HepG2 (cell line): ENCODE measurements around the gene HLA-B. TPM values are rescaled to one million over a fixed set of nuclear protein-coding genes. Genes with fewer than 3 reads are reported as not detected.

Source experiments
- ATAC-seq: fragments of 200-7000 bp; cut with Tn5 transposase; 3 replicates; pipeline ENCODE4 v1.9.1; 2020; ENCODE audit warnings: mild to moderate bottlenecking, moderate library complexity
- BruUV-seq: library from RNA; stranded (reverse); fragments of 400-500 nt; replicated peaks from 2 replicates; lab custom pipeline; 2021; lab: Mats Ljungman, UMichigan
- CTCF ChIA-PET: fragments of 300-600 bp; formaldehyde crosslinking; extraction: SDS; loops from one replicate; lab custom pipeline; 2021; ENCODE audit warnings: low total read pairs, inconsistent platforms, low intra/inter-chr PET ratio; lab: Yijun Ruan, JAX
- POLR2A ChIA-PET: fragments of 350-600 bp; sonication (Branson Sonifier 250); formaldehyde crosslinking; loops from one replicate; lab custom pipeline; 2020; ENCODE audit warnings: antibody characterized with exemption, inconsistent platforms; lab: Yijun Ruan, JAX
- DNase-seq: peaks from one replicate; pipeline ENCODE4 v3.0.0-alpha.2; 2015; ENCODE audit warnings: low spot score
- FAIRE-seq: peaks from 3 replicates; lab custom pipeline; 2011; peaks lifted over from hg19 to GRCh38; lab: Jason Lieb, UNC
- H2AFZ ChIP-seq: one replicate; pipeline ENCODE4 v1.6.1; 2011; ENCODE audit warnings: low read length, inconsistent platforms
- H3K27ac ChIP-seq: fragments of 300-600 bp; 3 replicates; pipeline ENCODE4 v1.8.0; 2011; ENCODE audit warnings: mixed run types, mild to moderate bottlenecking, mixed read lengths, low read length, inconsistent platforms; ENCODE audit not compliant: insufficient read depth; ENCODE audit errors: extremely low read length
- H3K27me3 ChIP-seq, 2 experiments: fragments of 200-600 bp in 1 of 2; 2 replicates in 1 of 2; 3 replicates in 1 of 2; pipeline versions ENCODE4 v1.6.0 to v1.8.0; 2011; ENCODE audit warnings: low read length in 2 of 2, mild to moderate bottlenecking in 2 of 2, moderate library complexity in 2 of 2, inconsistent platforms in 1 of 2; ENCODE audit not compliant: insufficient read depth in 2 of 2, control insufficient read depth in 1 of 2
- H3K36me3 ChIP-seq, 2 experiments: fragments of 200-600 bp in 1 of 2; replicated peaks in 1 of 2; 2 replicates in 1 of 2; 3 replicates in 1 of 2; pipeline versions ENCODE4 v1.5.1 to v1.8.0; 2011; ENCODE audit warnings: low read length in 2 of 2, inconsistent platforms in 1 of 2; ENCODE audit not compliant: insufficient read depth in 2 of 2, control insufficient read depth in 1 of 2
- H3K4me1 ChIP-seq: 2 replicates; pipeline ENCODE4 v1.5.1; 2012; ENCODE audit warnings: low read length, inconsistent platforms; ENCODE audit not compliant: insufficient read depth
- H3K4me2 ChIP-seq: 2 replicates; pipeline ENCODE4 v1.6.0; 2011; ENCODE audit warnings: low read depth, low read length, inconsistent platforms
- H3K4me3 ChIP-seq, 3 experiments: fragments of 200-600 bp in 1 of 3; sonication (generic), shearing (Covaris generic) in 1 of 3; replicated peaks in 1 of 3; 2 replicates each; pipeline ENCODE4 v1.5.1; 2011 to 2016; ENCODE audit warnings: low read length in 3 of 3, inconsistent platforms in 2 of 3, low read depth in 2 of 3, mild to moderate bottlenecking in 2 of 3, control low read depth in 1 of 3, mixed read lengths in 1 of 3; ENCODE audit not compliant: insufficient read depth in 1 of 3
- H3K79me2 ChIP-seq: one replicate; pipeline ENCODE4 v1.6.1; 2011; ENCODE audit warnings: low read length, inconsistent platforms; ENCODE audit not compliant: insufficient read depth
- H3K9ac ChIP-seq: 2 replicates; pipeline ENCODE4 v1.6.0; 2011; ENCODE audit warnings: mild to moderate bottlenecking, low read depth, low read length, inconsistent platforms; ENCODE audit not compliant: insufficient read depth
- H3K9me3 ChIP-seq: 2 replicates; pipeline ENCODE4 v1.5.1; 2012; ENCODE audit warnings: mild to moderate bottlenecking, low read length
- H4K20me1 ChIP-seq: 2 replicates; pipeline ENCODE4 v1.6.0; 2011; ENCODE audit warnings: inconsistent platforms, mild to moderate bottlenecking, low read length, moderate library complexity; ENCODE audit not compliant: insufficient read depth
- HMGXB3 ChIP-seq: sonication (generic); formaldehyde crosslinking; IDR thresholded peaks from 2 replicates; pipeline ENCODE4 v1.4.0; 2020; ENCODE audit warnings: missing genetic modification reagents, borderline replicate concordance
- IRX3 ChIP-seq: sonication (generic); formaldehyde crosslinking; IDR thresholded peaks from 2 replicates; pipeline ENCODE4 v1.8.1; 2023; ENCODE audit warnings: mild to moderate bottlenecking, low read depth, missing genetic modification reagents, borderline replicate concordance
- NR2F1 ChIP-seq, 2 experiments: fragments of 450-650 bp in 1 of 2; formaldehyde crosslinking in 1 of 2; IDR thresholded peaks; 2 replicates each; pipeline versions ENCODE4 v1.5.0 to v1.6.1; 2016 to 2020; ENCODE audit warnings: mild to moderate bottlenecking in 1 of 2, missing compliant biosample characterization in 1 of 2, missing genetic modification reagents in 1 of 2, moderate library complexity in 1 of 2
- ZBTB42 ChIP-seq: sonication (generic); formaldehyde crosslinking; IDR thresholded peaks from 2 replicates; pipeline ENCODE4 v1.5.0; 2020; ENCODE audit warnings: mild to moderate bottlenecking, missing genetic modification reagents
- ZNF335 ChIP-seq: sonication (generic); formaldehyde crosslinking; IDR thresholded peaks from 2 replicates; pipeline ENCODE4 v1.4.0; 2020; ENCODE audit warnings: missing genetic modification reagents
- ZNF430 ChIP-seq: sonication (generic); formaldehyde crosslinking; IDR thresholded peaks from 2 replicates; pipeline ENCODE4 v1.9.0; 2021; ENCODE audit warnings: mild to moderate bottlenecking, missing genetic modification reagents
- ZSCAN30 ChIP-seq: sonication (generic); formaldehyde crosslinking; IDR thresholded peaks from 2 replicates; pipeline ENCODE4 v1.5.0; 2020; ENCODE audit warnings: mild to moderate bottlenecking, missing genetic modification reagents
- WGBS: methylation state at CpG from one replicate; pipeline ENCODE4 v1.1.6; 2017; ENCODE audit warnings: low lambda C conversion rate; 5-methylcytosine and 5-hydroxymethylcytosine counted together
- in situ Hi-C: cut with HindIII; loops from 2 replicates; pipeline ENCODE4 v1.10.0; 2017; ENCODE audit warnings: low pct_unique_long_range_greater_than_20kb; ENCODE audit not compliant: extremely low pct_ligation_motif_present
- intact Hi-C: fragments of 100-400 bp; cut with micrococcal nuclease; formaldehyde crosslinking; loops from one replicate; pipeline ENCODE4 v1.10.0; 2022; ENCODE audit not compliant: unreplicated experiment
- polyA plus RNA-seq, 8 experiments: library from polyadenylated mRNA; depleted of rRNA in 3 of 8; stranded (reverse) in 7 of 8; unstranded in 1 of 8; fragments of >200 nt; fragmentation: Illumina TruSeq in 4 of 8; extraction: Trizol in 4 of 8; gene quantifications; 2 replicates each; pipeline versions ENCODE4 v1.2.1 to v1.2.3, GENCODE V29; 2011 to 2016; ENCODE audit warnings: low read depth in 4 of 8, missing spikeins in 1 of 8, mixed read lengths in 1 of 8; ENCODE audit not compliant: insufficient read depth in 1 of 8
- total RNA-seq, 5 experiments: library from RNA; depleted of rRNA; stranded (reverse); fragments of >200 nt; fragmentation: Illumina TruSeq; extraction: Trizol; gene quantifications; 2 replicates each; pipeline ENCODE4 v1.2.3, GENCODE V29; 2016; ENCODE audit warnings: low read depth in 1 of 5

HLA-B gene
- total and polyA plus RNA-seq, 2 of the 13 experiments (the other 11 are each of a cell fraction or from before 2014, with no cell fraction given), result 35.3 to 88.9 TPM

GRCh38 chr6:31352683-31353383, 4.1 kb downstream of the HLA-B start:
- Histone ChIP-seq H3K36me3 (no peaks in the 10 kb centered on the region), H3K27me3 (peaks cover 0 to 6% of the 10 kb centered on the region in 2 experiments; a peak in 1 of 5 replicates), H3K9ac (no peak overlapping the region), H3K4me2 (no peak overlapping the region), H3K4me1 (peaks cover 9% of the 10 kb centered on the region; the same call in 1 of the 2 replicates), H3K4me3 (no peak overlapping the region), H3K79me2 (no peaks in the 10 kb centered on the region), H3K9me3 (no peaks in the 10 kb centered on the region), H4K20me1 (no peaks in the 10 kb centered on the region), H3K27ac (no peak overlapping the region), H2AFZ (no peak overlapping the region)
- ChIA-PET CTCF (no interaction called here), POLR2A (no interaction called here)
- ATAC-seq (no peak), DNase-seq (no peak), FAIRE-seq (no peak)
- WGBS, result 18% methylated on average over 5 of the region's 6 CpGs
- no peak for TF ChIP-seq ZNF430 (CRISPR knock-in tag)
- no TSS peak for BruUV-seq
- intact Hi-C loops, result no loop called here
- in situ Hi-C loops, result loop anchor here (5.0 to 25.0 kb wide), 2 partner anchors 86 to 1466 kb away; no protein-coding TSS in a partner anchor

GRCh38 chr6:31352310-31352682, 4.7 kb downstream of the HLA-B start:
- Histone ChIP-seq H3K4me1 (peaks cover 9% of the 10 kb centered on the region; the same call in 1 of the 2 replicates), H3K27me3 (peaks cover 0 to 9% of the 10 kb centered on the region in 2 experiments; a peak in 1 of 5 replicates), H3K4me3 (no peak overlapping the region), H3K36me3 (no peaks in the 10 kb centered on the region), H3K79me2 (no peaks in the 10 kb centered on the region), H2AFZ (no peak overlapping the region), H3K4me2 (no peak overlapping the region), H4K20me1 (no peaks in the 10 kb centered on the region), H3K9me3 (no peaks in the 10 kb centered on the region), H3K9ac (no peak overlapping the region), H3K27ac (no peak overlapping the region)
- in situ Hi-C loops, result loop anchor here (5.0 to 25.0 kb wide), 2 partner anchors 85 to 1465 kb away; no protein-coding TSS in a partner anchor
- 17% methylated on average over 8 of the region's 8 CpGs for WGBS
- DNase-seq, result no peak
- no peak for ATAC-seq
- intact Hi-C loops, result no loop called here
- ChIA-PET CTCF (no interaction called here), POLR2A (no interaction called here)
- no TSS peak for BruUV-seq
- no peak for FAIRE-seq
- TF ChIP-seq HMGXB3 (CRISPR knock-in tag) (no peak), IRX3 (CRISPR knock-in tag) (no peak), ZSCAN30 (CRISPR knock-in tag) (no peak), NR2F1 (CRISPR knock-in tag; IDR thresholded peaks at IDR 0.05) (no peak), ZBTB42 (CRISPR knock-in tag) (no peak), ZNF335 (CRISPR knock-in tag) (no peak)
